Psoas muscle (tissue), 8 donors: ENCODE data around the gene XYLB. TPM values are rescaled to one million over a fixed set of nuclear protein-coding genes. Genes with fewer than 3 reads are reported as not detected.

Source experiments
- ATAC-seq, 4 donors: fragments of 200-7000 bp; cut with Tn5 transposase; one replicate each; pipeline ENCODE4 v1.9.1; 2020; ENCODE audit warnings: moderate library complexity in 3 of 4, mild to moderate bottlenecking in 2 of 4
- DNase-seq, 2 donors: peaks; one replicate each; pipeline ENCODE4 v3.0.0-alpha.2; 2020
- H3K27ac ChIP-seq: fragments of 200-600 bp; one replicate; pipeline ENCODE4 v1.8.0; 2022
- H3K27me3 ChIP-seq, 3 donors: fragments of 200-600 bp in 1 of 3; one replicate each; pipeline versions ENCODE4 v1.6.1 to v1.8.0; 2013 to 2022; ENCODE audit warnings: low read length in 2 of 3, mild to moderate bottlenecking in 2 of 3, moderate library complexity in 1 of 3; ENCODE audit not compliant: insufficient read depth in 3 of 3
- H3K36me3 ChIP-seq, 2 donors: fragments of 200-600 bp in 1 of 2; one replicate each; pipeline versions ENCODE4 v1.6.1 to v1.8.0; 2013 to 2022; ENCODE audit warnings: low read depth in 1 of 2, mild to moderate bottlenecking in 1 of 2, moderate library complexity in 1 of 2; ENCODE audit not compliant: insufficient read depth in 1 of 2
- H3K4me1 ChIP-seq: fragments of 200-600 bp; one replicate; pipeline ENCODE4 v1.8.0; 2022
- H3K4me3 ChIP-seq: fragments of 200-600 bp; one replicate; pipeline ENCODE4 v1.8.0; 2022; ENCODE audit warnings: mild to moderate bottlenecking
- H3K9me3 ChIP-seq: fragments of 200-600 bp; one replicate; pipeline ENCODE4 v1.8.0; 2022
- WGBS, 3 donors: extraction: QIAGEN DNeasy Blood & Tissue Kit; methylation state at CpG; one replicate each; pipeline versions ENCODE4 v1.1.6 to v1.1.7; 2013; 5-methylcytosine and 5-hydroxymethylcytosine counted together
- intact Hi-C, 2 donors: fragments of 100-400 bp; cut with DNase I; formaldehyde crosslinking; loops; one replicate each; pipeline versions ENCODE4 v1.11.0 to v1.14.2; 2022
- polyA plus RNA-seq, 3 donors: library from polyadenylated mRNA; stranded (reverse); fragments of 200-250 nt; gene quantifications; one replicate each; pipeline ENCODE4 v1.2.3, GENCODE V29; 2013
- total RNA-seq, 4 donors: library from RNA; stranded (reverse); fragmentation: NEBNext Ultra II Directional in 2 of 4; extraction: Animal tissue kit (Norgen Biotek cat#: 25700) in 2 of 4; gene quantifications; one replicate each; pipeline versions ENCODE4 v1.2.1 to v1.2.4, GENCODE V29; 2021 to 2023
- TF ChIP-seq, protein P1 (sequence below): fragments of 200-600 bp; IDR thresholded peaks from one replicate; pipeline ENCODE4 v1.8.0; 2022; ENCODE audit warnings: antibody characterized with exemption
- donor health status: healthy with polysubstance abuse.
- donor health status: DM: no; HTN: no; CAD: no; lungs with moderate emphysema.
- donor health status: Bipolar disorder and iron deficiency.
- donor health status: healthy.
- donor health status: DM: yes; HTN: yes; CAD: no.
- donor health status: DM: no; HTN: no; CAD: no.
- donor health status: DM: no; HTN: no; CAD: no.
- donor health status: DM: yes; HTN: yes; CAD: no.

XYLB gene
- total and polyA plus RNA-seq, 7 donors, result 0.11 to 1.3 (median 0.78) TPM

DNA sequence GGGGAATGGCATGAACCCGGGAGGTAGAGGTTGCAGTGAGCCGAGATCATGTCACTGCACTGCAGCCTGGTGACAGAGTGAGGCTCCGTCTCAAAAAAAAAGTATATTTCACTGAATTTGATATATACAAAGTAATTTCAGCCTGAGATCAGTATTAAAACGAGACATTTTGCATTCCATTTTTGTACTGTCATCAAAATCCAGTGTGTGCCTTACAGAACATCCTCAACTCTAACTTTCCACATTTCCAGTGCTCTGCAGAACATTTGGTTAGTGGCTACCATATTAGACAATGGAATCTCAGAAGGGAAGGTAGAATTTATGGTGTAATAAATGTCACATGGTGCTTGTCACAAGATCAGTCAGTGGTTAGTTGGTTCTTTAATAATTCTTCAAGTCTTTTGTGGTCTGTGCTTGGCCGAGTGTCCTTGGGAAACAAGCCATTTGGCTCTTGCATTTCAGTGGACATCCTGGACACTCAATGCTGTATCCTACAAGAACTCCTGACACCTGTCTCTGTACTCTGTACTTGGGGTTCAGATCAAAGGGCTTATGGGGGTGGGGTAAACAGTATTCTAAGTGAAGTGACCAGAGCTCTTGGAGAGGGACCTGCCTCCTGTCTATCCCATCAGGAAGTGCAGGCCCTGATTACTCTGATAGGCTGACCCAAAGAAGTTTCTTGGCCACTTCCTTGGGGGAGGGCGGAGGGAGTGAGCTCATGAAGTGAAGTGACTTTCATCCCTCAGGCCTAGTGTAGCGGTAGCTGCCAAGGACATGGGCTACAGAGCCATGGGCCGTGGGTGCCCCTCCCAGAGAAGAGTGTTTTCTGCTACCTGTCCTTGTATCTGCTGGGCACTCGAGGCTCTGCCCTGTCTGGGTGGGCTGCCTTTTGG, 110.8 kb downstream of the XYLB start:
- Histone ChIP-seq H3K27me3 (no peaks in the 10 kb centered on the region), H3K36me3 (no peaks in the 10 kb centered on the region), H3K4me1 (peaks cover 70% of the 10 kb centered on the region), H3K4me3 (no peak overlapping the region), H3K9me3 (no peaks in the 10 kb centered on the region), H3K27ac (peak overlapping the region; percentile 96)
- DNase-seq (no peak), ATAC-seq (no peak)
- intact Hi-C loops, result loop anchor here in 1 of 2 donors (10.0 kb wide), 1 partner anchor 323 kb away; the partner anchor contains the start of genes ACAA1 and MYD88
- 75 to 83% (median 78%) methylated on average over 9 of the region's 9 CpGs for WGBS, 3 donors
- TF ChIP-seq, protein P1, sequence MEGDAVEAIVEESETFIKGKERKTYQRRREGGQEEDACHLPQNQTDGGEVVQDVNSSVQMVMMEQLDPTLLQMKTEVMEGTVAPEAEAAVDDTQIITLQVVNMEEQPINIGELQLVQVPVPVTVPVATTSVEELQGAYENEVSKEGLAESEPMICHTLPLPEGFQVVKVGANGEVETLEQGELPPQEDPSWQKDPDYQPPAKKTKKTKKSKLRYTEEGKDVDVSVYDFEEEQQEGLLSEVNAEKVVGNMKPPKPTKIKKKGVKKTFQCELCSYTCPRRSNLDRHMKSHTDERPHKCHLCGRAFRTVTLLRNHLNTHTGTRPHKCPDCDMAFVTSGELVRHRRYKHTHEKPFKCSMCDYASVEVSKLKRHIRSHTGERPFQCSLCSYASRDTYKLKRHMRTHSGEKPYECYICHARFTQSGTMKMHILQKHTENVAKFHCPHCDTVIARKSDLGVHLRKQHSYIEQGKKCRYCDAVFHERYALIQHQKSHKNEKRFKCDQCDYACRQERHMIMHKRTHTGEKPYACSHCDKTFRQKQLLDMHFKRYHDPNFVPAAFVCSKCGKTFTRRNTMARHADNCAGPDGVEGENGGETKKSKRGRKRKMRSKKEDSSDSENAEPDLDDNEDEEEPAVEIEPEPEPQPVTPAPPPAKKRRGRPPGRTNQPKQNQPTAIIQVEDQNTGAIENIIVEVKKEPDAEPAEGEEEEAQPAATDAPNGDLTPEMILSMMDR, result no peak

DNA sequence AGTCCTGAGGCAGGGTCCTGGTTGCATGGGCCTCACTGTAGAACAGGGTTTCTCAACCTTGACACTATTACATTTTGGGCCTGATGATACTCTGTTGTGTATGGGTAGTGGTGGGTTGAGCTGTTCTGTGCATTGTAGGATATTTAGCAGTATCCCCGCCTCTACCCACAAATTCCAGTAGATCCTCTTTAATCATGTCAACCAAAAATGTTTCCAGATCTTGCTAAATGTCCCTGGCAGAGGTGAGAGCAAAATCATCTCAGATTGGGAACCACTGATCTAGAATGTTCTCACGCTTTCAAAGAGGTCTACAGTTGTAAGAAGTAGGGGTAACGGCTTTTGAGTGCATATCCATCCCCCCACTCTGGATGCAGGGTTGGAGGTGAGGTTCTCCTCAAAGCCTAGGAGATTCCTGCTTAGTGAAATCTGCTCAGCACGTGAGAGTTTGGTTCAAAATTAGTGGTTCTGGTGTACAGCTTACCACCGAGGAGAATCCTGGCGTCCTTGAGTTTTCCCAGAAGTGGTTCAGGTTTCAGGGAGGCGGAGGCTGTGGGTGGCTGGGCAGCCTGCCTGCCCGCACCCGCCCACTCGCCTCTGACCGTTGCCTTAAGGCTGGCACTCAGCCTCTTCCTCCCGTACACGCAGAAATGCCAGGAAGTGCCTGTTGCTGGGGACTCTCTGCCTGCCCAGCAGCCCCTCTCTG, 112.4 kb downstream of the XYLB start:
- TF ChIP-seq, protein P1, result no peak
- Histone ChIP-seq H3K4me1 (peaks cover 71% of the 10 kb centered on the region), H3K36me3 (no peaks in the 10 kb centered on the region), H3K27me3 (no peaks in the 10 kb centered on the region), H3K9me3 (no peaks in the 10 kb centered on the region), H3K27ac (peak overlapping the region; percentile 96), H3K4me3 (peak overlapping the region; percentile 72)
- peak; percentile 61 to 70 (median 64) for ATAC-seq
- 26 to 30% (median 26%) methylated on average over 13 of the region's 13 CpGs for WGBS, 3 donors
- DNase-seq, result peak; percentile 68 to 77
- intact Hi-C loops, result loop anchor here in 1 of 2 donors (10.0 kb wide), 1 partner anchor 324 kb away; the partner anchor contains the start of genes ACAA1 and MYD88

DNA sequence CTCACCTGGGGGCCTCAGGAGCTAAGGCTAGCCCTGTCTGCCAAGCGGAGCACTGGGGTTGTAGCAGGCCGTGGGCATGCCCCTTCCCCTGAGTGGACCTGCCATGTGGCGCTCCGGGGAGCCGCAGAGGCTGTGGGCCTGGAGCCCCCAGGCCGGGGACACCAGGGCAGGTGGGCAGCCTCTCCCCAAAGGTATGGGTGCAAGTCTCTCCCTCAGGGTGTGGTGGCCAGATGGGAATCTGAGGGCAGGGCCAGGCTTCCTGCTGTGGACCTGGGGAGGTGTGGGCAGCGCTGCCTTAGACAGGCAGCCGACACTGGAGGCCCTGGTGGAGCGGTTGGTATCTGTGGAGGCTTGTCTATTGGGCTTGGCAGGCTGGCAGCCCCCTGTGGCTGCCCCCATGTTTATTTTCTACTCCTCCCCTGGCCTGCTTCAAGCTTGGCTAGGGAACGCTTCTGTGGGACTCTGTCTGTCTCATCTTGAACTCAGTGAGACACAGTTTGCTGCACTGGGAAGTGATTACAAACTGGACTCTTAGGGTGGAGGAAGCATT, 113.0 kb downstream of the XYLB start:
- TF ChIP-seq, protein P1, result no peak
- no peaks in the 10 kb centered on the region for H3K36me3 ChIP-seq
- H3K4me1 ChIP-seq, result peaks cover 73% of the 10 kb centered on the region
- ATAC-seq (peak in 2 of 4 donors; percentile 11 to 15), DNase-seq (no peak)
- H3K4me3 ChIP-seq, result peak overlapping the region; percentile 72
- no peaks in the 10 kb centered on the region for H3K27me3 ChIP-seq
- no peaks in the 10 kb centered on the region for H3K9me3 ChIP-seq
- peak overlapping the region; percentile 96 for H3K27ac ChIP-seq
- intact Hi-C loops, result loop anchor here (5.0 to 10.0 kb wide), 2 partner anchors 112 to 325 kb away; partner anchors contain the start of genes ACAA1 (in 1 of the 2), MYD88 (in 1 of the 2) and XYLB (in 1 of the 2)
- WGBS, 3 donors, result 30 to 51% (median 31%) methylated on average over 10 of the region's 10 CpGs

DNA sequence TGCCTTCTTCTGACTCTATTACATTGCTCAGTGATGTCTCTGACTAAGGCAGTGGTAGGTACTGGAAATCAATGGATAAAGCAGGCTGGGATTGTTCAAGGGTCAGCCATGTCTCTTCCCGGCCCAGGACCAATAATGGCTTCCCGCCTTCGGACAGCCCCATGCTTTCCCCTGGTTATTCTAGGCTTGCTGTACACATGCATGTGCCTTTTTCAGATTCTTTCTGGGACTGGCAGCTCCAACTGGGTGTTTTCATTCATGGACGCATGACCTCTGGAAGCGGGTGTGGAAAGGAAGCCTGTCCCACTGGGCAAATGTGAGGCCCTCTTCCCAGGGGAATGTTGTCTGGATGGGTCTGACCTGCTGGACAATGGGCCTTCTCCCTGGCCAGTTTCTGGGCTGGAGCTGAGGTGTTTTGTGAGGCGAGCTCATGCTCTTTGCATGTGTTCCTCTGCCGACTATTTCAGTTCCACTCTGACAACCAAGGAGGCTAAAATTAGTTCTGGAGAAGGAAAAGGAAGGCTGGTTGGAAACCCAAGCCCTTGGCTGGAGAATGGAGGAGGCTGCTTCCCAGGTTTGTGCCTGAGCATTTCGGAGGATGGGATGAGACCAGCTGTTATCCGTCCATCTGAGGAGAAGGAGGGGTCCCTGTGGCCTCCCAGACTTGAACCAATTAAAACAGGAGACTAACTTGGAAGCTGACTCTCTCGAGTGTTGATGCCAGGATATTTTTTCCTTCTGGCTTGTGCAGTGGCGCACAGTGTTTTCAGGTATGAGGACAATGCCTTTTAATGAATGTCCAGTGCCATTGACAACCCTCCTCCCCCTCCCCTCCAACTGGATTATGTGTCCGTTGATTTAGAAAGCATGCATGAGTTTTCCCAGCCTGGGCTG, 114.0 kb downstream of the XYLB start:
- 11 to 23% (median 11%) methylated on average over 12 of the region's 12 CpGs for WGBS, 3 donors
- peak; percentile 87 to 90 (median 88) for ATAC-seq
- peaks cover 78% of the 10 kb centered on the region for H3K4me1 ChIP-seq
- TF ChIP-seq, protein P1, result no peak
- peak overlapping the region; percentile 96 for H3K27ac ChIP-seq
- H3K27me3 ChIP-seq, result no peaks in the 10 kb centered on the region
- H3K9me3 ChIP-seq, result no peaks in the 10 kb centered on the region
- H3K36me3 ChIP-seq, result no peaks in the 10 kb centered on the region
- H3K4me3 ChIP-seq, result peak overlapping the region; percentile 72
- intact Hi-C loops, result loop anchor here in 1 of 2 donors (5.0 kb wide), 1 partner anchor 113 kb away; the partner anchor contains the start of gene XYLB
- peak; percentile 49 to 82 for DNase-seq
